CD4-positive, CD25-positive, alpha-beta regulatory T cell (primary cell): ENCODE data around the gene NKX2-2. TPM values are rescaled to one million over a fixed set of nuclear protein-coding genes. Genes with fewer than 3 reads are reported as not detected.

ENCODE experiments used
- ATAC-seq, 2 donors: fragments of 150-1000 bp; cut with Tn5 transposase; one replicate each; pipeline ENCODE4 v1.10.0; 2021; ENCODE audit warnings: low read depth in 2 of 2, moderate number of reproducible peaks in 2 of 2, moderate library complexity in 1 of 2
- DNase-seq, 3 donors: peaks; one replicate each; pipeline versions ENCODE4 v3.0.0 to v3.0.0-alpha.2; 2012 to 2022; ENCODE audit warnings: mixed read lengths in 1 of 3
- H3K27ac ChIP-seq: one replicate; pipeline ENCODE4 v1.7.0; 2013; ENCODE audit warnings: mild to moderate bottlenecking, low read length; ENCODE audit not compliant: insufficient read depth, poor library complexity, severe bottlenecking
- H3K27me3 ChIP-seq: one replicate; pipeline ENCODE4 v1.7.0; 2013; ENCODE audit warnings: low read length; ENCODE audit not compliant: control insufficient read depth, insufficient read depth
- H3K36me3 ChIP-seq: one replicate; pipeline ENCODE4 v1.7.0; 2013; ENCODE audit warnings: mild to moderate bottlenecking, low read length, moderate library complexity; ENCODE audit not compliant: control insufficient read depth, insufficient read depth
- H3K4me1 ChIP-seq: 2 replicates; pipeline ENCODE4 v1.7.0; 2013; ENCODE audit warnings: mild to moderate bottlenecking, low read length; ENCODE audit not compliant: insufficient read depth, control insufficient read depth, poor library complexity, severe bottlenecking
- H3K4me3 ChIP-seq: one replicate; pipeline ENCODE4 v1.7.0; 2013; ENCODE audit warnings: low read depth, mild to moderate bottlenecking, low read length, moderate library complexity
- H3K9me3 ChIP-seq, 2 experiments: 1 replicate in 1 of 2; 2 replicates in 1 of 2; pipeline ENCODE4 v1.7.0; 2013; ENCODE audit warnings: low read length in 2 of 2, mild to moderate bottlenecking in 1 of 2, moderate library complexity in 1 of 2; ENCODE audit not compliant: control insufficient read depth in 2 of 2
- H3K27ac Mint-ChIP-seq, 3 donors: one replicate each; pipeline ENCODE4 v1.8.0; 2020 to 2022; ENCODE audit warnings: mild to moderate bottlenecking in 3 of 3, mixed read lengths in 3 of 3, moderate library complexity in 2 of 3
- H3K27me3 Mint-ChIP-seq: one replicate; pipeline ENCODE4 v1.8.0; 2022; ENCODE audit warnings: mild to moderate bottlenecking, mixed read lengths
- H3K36me3 Mint-ChIP-seq: one replicate; pipeline ENCODE4 v1.8.0; 2020; ENCODE audit warnings: mixed read lengths
- H3K4me1 Mint-ChIP-seq, 4 donors: one replicate each; pipeline ENCODE4 v1.8.0; 2020 to 2022; ENCODE audit warnings: mixed read lengths in 4 of 4, mild to moderate bottlenecking in 1 of 4
- H3K4me3 Mint-ChIP-seq, 4 donors: one replicate each; pipeline ENCODE4 v1.8.0; 2020 to 2022; ENCODE audit warnings: mild to moderate bottlenecking in 4 of 4, mixed read lengths in 4 of 4, moderate library complexity in 3 of 4
- H3K9me3 Mint-ChIP-seq, 7 donors: one replicate each; pipeline ENCODE4 v1.8.0; 2020 to 2022; ENCODE audit warnings: mixed read lengths in 7 of 7, mild to moderate bottlenecking in 3 of 7, moderate library complexity in 2 of 7
- polyA plus RNA-seq, 4 donors: library from polyadenylated mRNA; unstranded; fragments of 300-500 nt; fragmentation: Illumina TruSeq; gene quantifications; one replicate each; pipeline ENCODE4 v1.2.3, GENCODE V29; 2021
- total RNA-seq: library from RNA; stranded (reverse); gene quantifications from one replicate; pipeline ENCODE4 v1.2.3, GENCODE V29; 2022

Gene NKX2-2
- total and polyA plus RNA-seq, 5 donors from 2014 or later = not detected

DNA sequence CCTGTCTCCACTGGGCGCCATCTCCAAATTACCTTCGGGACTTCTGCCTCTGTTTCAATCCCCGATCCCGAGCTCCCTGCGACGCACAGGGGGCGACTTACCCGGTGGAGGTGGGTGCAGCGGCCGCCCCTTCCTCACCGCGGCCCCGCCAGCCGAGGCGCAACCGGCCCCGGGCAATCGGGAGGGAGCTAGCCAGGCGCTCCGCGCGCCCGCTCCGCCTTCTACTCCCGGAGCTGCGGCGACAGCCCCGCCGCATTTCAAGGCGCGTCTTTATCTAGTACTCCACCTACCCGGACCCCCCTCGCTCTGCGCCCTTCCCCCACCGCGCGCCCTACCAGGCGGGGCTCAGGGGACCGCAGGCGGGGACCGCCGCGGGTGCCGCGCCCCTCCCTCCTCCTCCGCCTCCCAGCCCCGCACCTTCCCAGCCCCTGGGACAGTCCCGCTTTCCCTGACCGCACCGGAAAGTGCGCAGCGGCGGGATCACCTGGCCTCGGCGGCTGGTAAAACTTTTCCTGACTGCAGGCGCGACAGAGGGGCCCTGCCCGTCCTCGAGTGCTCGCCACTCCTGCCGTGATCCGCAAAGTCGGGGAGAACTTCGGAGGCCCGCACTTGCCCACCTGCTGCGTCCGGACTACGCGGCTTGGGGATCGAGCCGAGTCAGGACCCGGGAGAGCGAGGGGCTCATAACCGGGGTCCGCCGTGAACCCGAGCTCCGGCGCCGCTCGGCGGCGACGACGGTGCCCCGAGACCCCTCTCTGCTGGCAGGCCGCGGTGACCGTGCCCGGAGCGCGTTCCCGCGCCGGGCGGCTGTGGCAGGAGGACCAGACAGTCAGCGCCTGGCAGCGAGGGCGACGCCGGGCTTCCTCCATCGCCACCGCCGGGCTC lies 8.0 kb upstream of the NKX2-2 start:
- H3K27me3 ChIP-seq = peaks cover 52% of the 10 kb centered on the region
- H3K4me3 Mint-ChIP-seq = peak overlapping the region in 2 of 4 donors; percentile 33 to 65
- peaks cover 43% of the 10 kb centered on the region for H3K4me1 ChIP-seq
- peaks cover 91% of the 10 kb centered on the region for H3K27me3 Mint-ChIP-seq
- H3K36me3 ChIP-seq = no peaks in the 10 kb centered on the region
- peaks cover 0 to 52% (median 29%) of the 10 kb centered on the region in 4 donors for H3K4me1 Mint-ChIP-seq
- H3K27ac ChIP-seq = no peak overlapping the region
- H3K27ac Mint-ChIP-seq = no peak overlapping the region
- no peaks in the 10 kb centered on the region for H3K36me3 Mint-ChIP-seq
- H3K9me3 Mint-ChIP-seq = peaks cover 0 to 4% (median 0%) of the 10 kb centered on the region in 7 donors
- H3K9me3 ChIP-seq = no peaks in the 10 kb centered on the region
- DNase-seq (no peak), ATAC-seq (no peak)
- no peak overlapping the region for H3K4me3 ChIP-seq

DNA sequence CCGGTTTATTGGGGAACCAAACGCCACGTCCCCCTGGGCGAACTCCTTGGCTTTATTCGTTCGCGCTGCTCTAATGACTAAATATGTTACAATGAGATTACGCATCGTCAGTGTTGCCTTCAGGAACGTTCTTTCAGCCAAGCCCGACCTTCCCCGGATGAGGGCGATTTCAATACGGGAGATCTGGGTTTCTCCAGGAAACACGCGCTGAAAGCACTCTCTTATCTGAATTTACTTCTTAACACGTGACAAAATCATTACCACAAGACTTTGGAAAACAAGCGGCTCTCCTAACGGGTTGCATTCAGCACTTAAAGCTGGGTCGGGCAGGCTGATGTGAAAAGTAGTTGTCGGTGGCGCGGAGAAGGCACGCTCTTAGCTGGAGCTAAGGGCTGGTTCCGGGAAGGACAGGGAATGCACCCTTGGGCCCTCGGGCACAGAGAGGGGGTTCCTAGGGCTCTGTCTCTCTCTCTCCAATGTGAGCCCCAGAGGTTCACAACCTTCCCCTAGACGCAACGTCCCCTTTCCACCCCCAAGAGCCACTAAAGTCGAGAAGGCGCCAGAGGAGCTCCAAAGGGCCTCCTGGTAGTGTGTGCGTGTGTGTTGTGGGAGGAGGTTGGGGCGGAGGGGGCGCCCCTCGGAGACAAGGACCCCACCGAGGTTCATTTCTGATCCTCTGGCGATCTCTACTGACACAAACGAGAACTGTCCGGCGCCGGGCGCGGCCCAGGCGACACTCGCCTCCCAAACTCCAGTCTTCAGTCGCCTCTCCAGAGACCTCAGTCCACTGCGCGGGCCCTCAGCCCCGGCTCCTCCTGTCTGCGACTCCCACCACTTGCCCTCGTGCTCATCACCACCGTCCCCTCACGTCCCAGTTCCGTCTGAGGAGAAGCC lies 7.1 kb upstream of the NKX2-2 start:
- Histone ChIP-seq H3K4me3 (no peak overlapping the region), H3K36me3 (no peaks in the 10 kb centered on the region), H3K4me1 (peaks cover 48% of the 10 kb centered on the region), H3K27ac (no peak overlapping the region), H3K27me3 (peaks cover 46% of the 10 kb centered on the region), H3K9me3 (no peaks in the 10 kb centered on the region)
- ATAC-seq (no peak), DNase-seq (no peak)
- H3K27me3 Mint-ChIP-seq = peaks cover 91% of the 10 kb centered on the region
- H3K36me3 Mint-ChIP-seq = no peaks in the 10 kb centered on the region
- H3K4me3 Mint-ChIP-seq = peak overlapping the region; percentile 16 to 79 (median 50)
- peak overlapping the region in 2 of 3 donors; percentile 52 to 56 for H3K27ac Mint-ChIP-seq
- peaks cover 0 to 61% (median 34%) of the 10 kb centered on the region in 4 donors for H3K4me1 Mint-ChIP-seq
- peaks cover 0 to 10% (median 0%) of the 10 kb centered on the region in 7 donors for H3K9me3 Mint-ChIP-seq

DNA sequence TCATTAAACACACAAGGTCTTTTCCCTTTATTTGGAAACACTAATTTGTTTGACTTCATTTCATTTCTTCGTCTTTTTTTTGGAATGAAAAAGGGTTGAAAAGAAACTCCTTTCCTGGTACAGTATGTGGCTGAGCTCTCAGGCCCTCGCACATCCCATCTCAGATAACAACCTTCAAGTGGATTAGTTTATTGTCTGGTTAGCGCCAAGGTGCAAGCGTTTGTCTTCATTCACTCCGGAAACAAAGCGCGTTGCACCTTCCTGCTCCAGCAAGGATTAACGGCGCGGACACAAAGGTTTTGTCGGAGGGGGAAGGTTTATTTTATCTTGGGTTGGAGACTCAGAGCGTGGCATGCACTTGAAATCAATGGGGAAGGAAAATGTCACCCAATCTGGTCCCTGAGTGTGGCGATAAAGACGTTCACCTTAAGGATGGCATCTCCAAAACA lies 5.3 kb upstream of the NKX2-2 start:
- peaks cover 61% of the 10 kb centered on the region for H3K4me1 ChIP-seq
- peaks cover 0 to 71% (median 36%) of the 10 kb centered on the region in 4 donors for H3K4me1 Mint-ChIP-seq

DNA sequence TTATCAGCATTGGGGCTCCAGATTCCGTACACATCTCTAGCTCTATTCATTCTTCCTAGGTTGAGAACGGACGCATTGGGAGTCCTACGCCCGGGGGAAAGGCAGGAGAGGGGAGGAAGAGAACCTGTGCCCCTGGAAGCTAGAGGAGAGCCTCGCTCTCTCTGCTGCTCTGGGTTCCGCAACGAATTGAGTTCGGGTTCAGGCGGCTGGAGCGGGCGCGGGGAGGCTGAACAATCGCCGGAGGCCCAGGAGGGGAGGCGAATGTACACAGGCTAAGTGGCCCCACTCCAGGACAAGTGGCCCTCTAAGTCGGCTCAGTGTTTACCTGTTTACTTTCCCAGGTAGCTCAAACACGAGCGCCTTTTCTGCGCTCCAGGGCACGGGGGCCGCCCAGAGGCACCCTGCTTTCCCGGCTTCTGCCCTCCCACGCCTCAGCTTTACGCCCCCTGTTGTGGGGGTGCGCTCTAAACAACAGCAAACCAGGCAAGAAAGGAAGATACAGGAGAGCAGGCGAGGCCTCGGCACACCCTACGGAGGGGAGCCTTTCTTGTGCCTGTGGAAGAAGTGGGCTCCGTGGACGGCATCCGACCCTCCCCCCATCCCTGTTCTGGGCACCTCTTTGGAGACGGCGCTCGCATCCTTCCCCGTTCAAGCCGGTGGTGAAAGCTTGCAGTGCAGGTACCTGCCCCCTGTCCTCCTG lies 4.6 kb upstream of the NKX2-2 start:
- peaks cover 66% of the 10 kb centered on the region for H3K4me1 ChIP-seq

More for the DNA sequence above, 5.3 kb upstream of the NKX2-2 start:
- ATAC-seq = no peak
- H3K27ac Mint-ChIP-seq = peak overlapping the region in 1 of 3 donors; percentile 20
- H3K4me3 Mint-ChIP-seq = peak overlapping the region in 2 of 4 donors; percentile 12 to 68
- no peak for DNase-seq
- H3K36me3 Mint-ChIP-seq = no peaks in the 10 kb centered on the region
- Histone ChIP-seq H3K4me3 (no peak overlapping the region), H3K27ac (no peak overlapping the region), H3K27me3 (peaks cover 31% of the 10 kb centered on the region), H3K9me3 (no peaks in the 10 kb centered on the region), H3K36me3 (no peaks in the 10 kb centered on the region)
- H3K9me3 Mint-ChIP-seq = peaks cover 0 to 11% (median 0%) of the 10 kb centered on the region in 7 donors
- peaks cover 88% of the 10 kb centered on the region for H3K27me3 Mint-ChIP-seq

DNA sequence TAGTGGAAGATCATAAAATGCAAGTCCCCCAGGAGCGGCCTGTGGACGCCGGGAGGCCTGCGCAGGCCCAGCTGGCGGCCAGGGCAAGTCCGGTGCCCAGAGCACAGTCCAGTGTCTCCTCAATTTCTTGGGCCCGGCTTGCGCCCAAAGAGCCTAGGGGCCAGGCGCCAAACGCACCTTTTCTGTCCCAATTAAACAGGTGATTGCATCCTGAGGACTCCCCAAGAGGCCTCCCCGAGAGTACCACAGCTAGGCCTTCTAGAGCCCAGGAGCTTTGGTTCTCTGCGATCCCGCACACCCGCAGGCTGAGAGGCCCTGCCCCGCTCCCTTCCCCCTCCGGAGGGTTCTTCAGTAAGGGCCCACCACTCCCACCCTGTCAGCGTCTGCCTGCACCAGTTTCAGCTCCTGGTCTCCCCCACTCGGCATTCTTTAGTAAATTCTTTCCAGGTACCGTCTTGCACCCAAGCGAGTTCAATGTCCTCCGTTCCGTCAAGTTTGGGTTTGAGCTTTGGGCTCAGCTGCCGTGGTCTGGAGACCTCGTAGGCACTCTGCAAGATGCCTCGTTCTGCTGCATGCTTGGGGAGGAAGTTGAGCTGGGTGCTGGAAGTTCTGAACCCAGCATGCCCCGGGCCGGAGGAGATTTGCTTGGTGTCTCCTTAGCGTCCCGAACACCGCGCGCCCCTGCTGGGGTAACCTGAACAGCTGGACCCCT lies 3.9 kb upstream of the NKX2-2 start:
- Mint-ChIP-seq H3K4me1 (peaks cover 0 to 72% (median 31%) of the 10 kb centered on the region in 4 donors), H3K27me3 (peaks cover 88% of the 10 kb centered on the region), H3K36me3 (no peaks in the 10 kb centered on the region), H3K9me3 (peaks cover 0 to 11% (median 0%) of the 10 kb centered on the region in 7 donors), H3K27ac (peak overlapping the region in 1 of 3 donors; percentile 17), H3K4me3 (peak overlapping the region; percentile 62 to 85 (median 75))
- ATAC-seq = no peak
- H3K36me3 ChIP-seq = no peaks in the 10 kb centered on the region
- H3K4me3 ChIP-seq = no peak overlapping the region
- H3K4me1 ChIP-seq = peaks cover 68% of the 10 kb centered on the region
- DNase-seq = no peak
- H3K27me3 ChIP-seq = peaks cover 25% of the 10 kb centered on the region
- H3K9me3 ChIP-seq = no peaks in the 10 kb centered on the region
- H3K27ac ChIP-seq = no peak overlapping the region

More for the DNA sequence above, 4.6 kb upstream of the NKX2-2 start:
- no peak overlapping the region for H3K27ac Mint-ChIP-seq
- Histone ChIP-seq H3K27me3 (peaks cover 26% of the 10 kb centered on the region), H3K27ac (no peak overlapping the region), H3K9me3 (no peaks in the 10 kb centered on the region), H3K4me3 (no peak overlapping the region), H3K36me3 (no peaks in the 10 kb centered on the region)
- H3K36me3 Mint-ChIP-seq = no peaks in the 10 kb centered on the region
- H3K27me3 Mint-ChIP-seq = peaks cover 88% of the 10 kb centered on the region
- peaks cover 0 to 11% (median 0%) of the 10 kb centered on the region in 7 donors for H3K9me3 Mint-ChIP-seq
- DNase-seq = no peak
- H3K4me3 Mint-ChIP-seq = peak overlapping the region; percentile 62 to 85 (median 67)
- no peak for ATAC-seq
- peaks cover 0 to 72% (median 31%) of the 10 kb centered on the region in 4 donors for H3K4me1 Mint-ChIP-seq

DNA sequence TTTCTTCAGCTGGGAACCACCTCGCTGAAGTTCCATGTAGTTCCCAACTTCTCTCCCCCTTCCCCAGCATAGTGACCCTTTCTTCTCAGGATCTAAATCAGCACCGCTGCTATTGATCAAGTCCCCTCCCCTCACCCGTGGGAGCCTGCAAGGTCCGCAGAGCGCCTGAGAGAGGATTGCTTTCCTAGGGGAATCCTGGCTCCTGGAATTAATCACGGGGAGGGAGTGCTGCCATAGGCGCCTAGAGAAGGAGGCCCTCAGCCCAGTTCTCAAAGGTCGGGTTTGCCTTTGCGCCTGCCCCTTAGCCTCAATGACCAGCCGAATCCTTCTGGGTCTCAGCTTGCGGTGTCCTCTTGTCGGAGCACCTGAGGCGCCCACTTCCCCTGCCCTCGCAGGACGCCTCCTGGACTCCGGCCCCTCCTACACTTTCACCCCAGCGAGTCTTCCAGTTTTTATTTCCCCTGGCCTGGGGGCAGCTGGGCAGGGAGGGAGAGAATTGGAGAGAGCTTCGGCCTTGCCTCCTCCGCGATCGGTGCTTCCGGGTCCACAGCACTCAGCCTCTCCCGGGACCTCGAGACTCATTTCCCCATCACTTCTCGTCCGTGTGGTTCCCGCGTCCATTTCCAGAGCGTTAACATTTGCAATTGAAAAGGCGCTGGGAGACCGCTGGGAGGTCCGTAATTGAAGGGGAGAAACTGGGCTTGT lies 3.1 kb upstream of the NKX2-2 start:
- no peaks in the 10 kb centered on the region for H3K36me3 ChIP-seq
- ATAC-seq (no peak), DNase-seq (no peak)
- H3K9me3 Mint-ChIP-seq = peaks cover 0 to 11% (median 0%) of the 10 kb centered on the region in 7 donors
- no peaks in the 10 kb centered on the region for H3K36me3 Mint-ChIP-seq
- H3K4me1 Mint-ChIP-seq = peaks cover 0 to 76% (median 33%) of the 10 kb centered on the region in 4 donors
- peak overlapping the region in 3 of 4 donors; percentile 66 to 84 (median 71) for H3K4me3 Mint-ChIP-seq
- peaks cover 93% of the 10 kb centered on the region for H3K27me3 Mint-ChIP-seq
- H3K27ac ChIP-seq = no peak overlapping the region
- no peak overlapping the region for H3K4me3 ChIP-seq
- no peaks in the 10 kb centered on the region for H3K9me3 ChIP-seq
- peaks cover 25% of the 10 kb centered on the region for H3K27me3 ChIP-seq
- H3K4me1 ChIP-seq = peaks cover 69% of the 10 kb centered on the region
- no peak overlapping the region for H3K27ac Mint-ChIP-seq
